HFFc6 (cell line): ENCODE results near the gene GALNTL6. TPM values are rescaled to one million over a fixed set of nuclear protein-coding genes. Genes with fewer than 3 reads are reported as not detected.

Source experiments
- DNase-seq: peaks from one replicate; pipeline ENCODE4 v3.0.0-alpha.2; 2018
- H3K27ac Mint-ChIP-seq: 2 replicates; pipeline ENCODE4 v1.8.0; 2020; ENCODE audit warnings: mild to moderate bottlenecking, mixed read lengths
- H3K27me3 Mint-ChIP-seq: 2 replicates; pipeline ENCODE4 v1.8.0; 2021; ENCODE audit warnings: mild to moderate bottlenecking, moderate library complexity, mixed read lengths; ENCODE audit not compliant: insufficient read depth
- H3K36me3 Mint-ChIP-seq: 2 replicates; pipeline ENCODE4 v1.8.0; 2021; ENCODE audit warnings: low read depth, mixed read lengths
- H3K4me1 Mint-ChIP-seq: 2 replicates; pipeline ENCODE4 v1.8.0; 2020; ENCODE audit warnings: low read depth, mixed read lengths
- H3K4me3 Mint-ChIP-seq: 2 replicates; pipeline ENCODE4 v1.8.0; 2020; ENCODE audit warnings: mild to moderate bottlenecking, moderate library complexity, mixed read lengths
- H3K9me3 Mint-ChIP-seq: 2 replicates; pipeline ENCODE4 v1.8.0; 2020; ENCODE audit warnings: mild to moderate bottlenecking, mixed read lengths
- total RNA-seq, 6 experiments: library from RNA; stranded (reverse); fragmentation: NEBNext Ultra II Directional; extraction: Animal tissue kit (Norgen Biotek cat#: 25700); gene quantifications; 2 replicates in 1 of 6; 3 replicates in 5 of 6; pipeline ENCODE4 v1.2.3, GENCODE V29; 2021
- TF ChIP-seq, protein P1 (sequence below): fragments of 200-600 bp; sonication (generic); IDR thresholded peaks from 2 replicates; pipeline ENCODE4 v1.5.0; 2021; ENCODE audit warnings: antibody characterized with exemption, mild to moderate bottlenecking

Gene GALNTL6
- total RNA-seq, 6 experiments from 2014 or later, result 0.07 TPM; not detected in 5

DNA sequence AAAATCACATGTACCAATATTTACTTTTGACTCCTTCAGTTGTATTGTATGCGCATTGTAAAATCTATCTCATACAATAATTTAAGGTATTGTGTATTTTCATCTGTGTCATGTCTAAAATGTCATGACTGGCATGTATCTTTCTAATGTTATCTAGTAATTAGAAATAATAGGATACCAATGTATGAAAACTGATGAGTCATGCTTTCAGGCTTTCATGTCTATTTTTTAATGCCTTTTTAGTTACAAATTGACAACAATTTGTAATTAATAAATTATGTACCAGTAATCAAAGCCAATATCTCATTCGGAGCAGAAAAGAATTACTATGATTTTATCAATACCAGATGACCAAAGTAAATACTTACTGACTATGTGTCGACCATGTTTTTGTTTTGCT is 107.7 kb downstream of the GALNTL6 start:
- no peaks in the 10 kb centered on the region for H3K36me3 Mint-ChIP-seq
- H3K27ac Mint-ChIP-seq, result no peak overlapping the region
- TF ChIP-seq, protein P1, sequence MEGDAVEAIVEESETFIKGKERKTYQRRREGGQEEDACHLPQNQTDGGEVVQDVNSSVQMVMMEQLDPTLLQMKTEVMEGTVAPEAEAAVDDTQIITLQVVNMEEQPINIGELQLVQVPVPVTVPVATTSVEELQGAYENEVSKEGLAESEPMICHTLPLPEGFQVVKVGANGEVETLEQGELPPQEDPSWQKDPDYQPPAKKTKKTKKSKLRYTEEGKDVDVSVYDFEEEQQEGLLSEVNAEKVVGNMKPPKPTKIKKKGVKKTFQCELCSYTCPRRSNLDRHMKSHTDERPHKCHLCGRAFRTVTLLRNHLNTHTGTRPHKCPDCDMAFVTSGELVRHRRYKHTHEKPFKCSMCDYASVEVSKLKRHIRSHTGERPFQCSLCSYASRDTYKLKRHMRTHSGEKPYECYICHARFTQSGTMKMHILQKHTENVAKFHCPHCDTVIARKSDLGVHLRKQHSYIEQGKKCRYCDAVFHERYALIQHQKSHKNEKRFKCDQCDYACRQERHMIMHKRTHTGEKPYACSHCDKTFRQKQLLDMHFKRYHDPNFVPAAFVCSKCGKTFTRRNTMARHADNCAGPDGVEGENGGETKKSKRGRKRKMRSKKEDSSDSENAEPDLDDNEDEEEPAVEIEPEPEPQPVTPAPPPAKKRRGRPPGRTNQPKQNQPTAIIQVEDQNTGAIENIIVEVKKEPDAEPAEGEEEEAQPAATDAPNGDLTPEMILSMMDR, result no peak
- H3K4me1 Mint-ChIP-seq, result no peaks in the 10 kb centered on the region
- no peak for DNase-seq
- H3K27me3 Mint-ChIP-seq, result no peaks in the 10 kb centered on the region
- H3K9me3 Mint-ChIP-seq, result no peaks in the 10 kb centered on the region
- no peak overlapping the region for H3K4me3 Mint-ChIP-seq

- Mint-ChIP-seq H3K36me3 (no peaks in the 10 kb centered on the region), H3K27ac (no peak overlapping the region), H3K4me3 (no peak overlapping the region), H3K27me3 (no peaks in the 10 kb centered on the region), H3K9me3 (peaks cover 2% of the 10 kb centered on the region), H3K4me1 (no peaks in the 10 kb centered on the region)
- no peak for DNase-seq
- TF ChIP-seq, protein P1, result no peak
These were observed 111.7 kb downstream of the GALNTL6 start for GRCh38 chr4:171924746-171925376.

GRCh38 chr4:171928336-171928735 is 115.1 kb downstream of the GALNTL6 start:
- Mint-ChIP-seq H3K4me3 (no peak overlapping the region), H3K4me1 (no peaks in the 10 kb centered on the region), H3K27ac (no peak overlapping the region), H3K36me3 (no peaks in the 10 kb centered on the region), H3K9me3 (peaks cover 5% of the 10 kb centered on the region), H3K27me3 (no peaks in the 10 kb centered on the region)
- TF ChIP-seq, protein P1, result no peak
- no peak for DNase-seq

DNA sequence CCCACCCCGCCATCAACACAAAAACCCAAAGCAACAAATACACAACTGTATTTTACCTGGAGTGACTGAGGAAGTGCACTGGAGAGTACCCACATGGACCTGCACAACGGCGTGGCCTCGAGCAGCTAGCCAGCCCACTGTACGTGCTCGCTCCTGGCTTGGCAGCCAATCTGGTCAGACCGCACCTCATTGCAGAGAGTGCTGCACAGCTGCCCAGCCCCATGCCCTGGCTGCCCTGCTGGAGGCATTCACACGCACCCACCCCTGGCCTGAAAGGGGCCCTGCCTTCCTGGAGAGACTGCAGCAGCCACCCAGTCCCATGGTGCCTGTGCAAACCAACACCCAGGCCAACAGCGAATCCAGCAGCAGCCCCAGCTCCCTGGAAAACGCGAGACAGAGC is 116.3 kb downstream of the GALNTL6 start:
- Mint-ChIP-seq H3K9me3 (peaks cover 5% of the 10 kb centered on the region), H3K27me3 (no peaks in the 10 kb centered on the region), H3K4me1 (no peaks in the 10 kb centered on the region), H3K36me3 (no peaks in the 10 kb centered on the region), H3K4me3 (no peak overlapping the region), H3K27ac (no peak overlapping the region)
- DNase-seq, result no peak
- TF ChIP-seq, protein P1, result no peak

- Mint-ChIP-seq H3K4me3 (no peak overlapping the region), H3K27ac (no peak overlapping the region), H3K9me3 (peaks cover 5% of the 10 kb centered on the region), H3K36me3 (no peaks in the 10 kb centered on the region), H3K27me3 (no peaks in the 10 kb centered on the region), H3K4me1 (no peaks in the 10 kb centered on the region)
- TF ChIP-seq, protein P1, result no peak
- no peak for DNase-seq
These were observed 116.7 kb downstream of the GALNTL6 start for GRCh38 chr4:171929907-171930306.

- Mint-ChIP-seq H3K27me3 (no peaks in the 10 kb centered on the region), H3K4me3 (no peak overlapping the region), H3K4me1 (no peaks in the 10 kb centered on the region), H3K27ac (no peak overlapping the region), H3K36me3 (no peaks in the 10 kb centered on the region), H3K9me3 (peaks cover 5% of the 10 kb centered on the region)
- DNase-seq, result no peak
- TF ChIP-seq, protein P1, result no peak
These were observed 119.0 kb downstream of the GALNTL6 start for GRCh38 chr4:171932238-171932637.
